GM20000 (cell line): Measurements from ENCODE around the gene ANTKMT.

Source experiments
- DNase-seq: peaks from one replicate; pipeline ENCODE4 v3.0.0; 2012; ENCODE audit warnings: low spot score
- TF ChIP-seq, protein P1 (sequence below): IDR thresholded peaks from 2 replicates; pipeline ENCODE4 v1.5.1; 2012; ENCODE audit warnings: mild to moderate bottlenecking, control low read depth; ENCODE audit errors: extremely low read depth, missing control alignments

ANTKMT gene

DNA sequence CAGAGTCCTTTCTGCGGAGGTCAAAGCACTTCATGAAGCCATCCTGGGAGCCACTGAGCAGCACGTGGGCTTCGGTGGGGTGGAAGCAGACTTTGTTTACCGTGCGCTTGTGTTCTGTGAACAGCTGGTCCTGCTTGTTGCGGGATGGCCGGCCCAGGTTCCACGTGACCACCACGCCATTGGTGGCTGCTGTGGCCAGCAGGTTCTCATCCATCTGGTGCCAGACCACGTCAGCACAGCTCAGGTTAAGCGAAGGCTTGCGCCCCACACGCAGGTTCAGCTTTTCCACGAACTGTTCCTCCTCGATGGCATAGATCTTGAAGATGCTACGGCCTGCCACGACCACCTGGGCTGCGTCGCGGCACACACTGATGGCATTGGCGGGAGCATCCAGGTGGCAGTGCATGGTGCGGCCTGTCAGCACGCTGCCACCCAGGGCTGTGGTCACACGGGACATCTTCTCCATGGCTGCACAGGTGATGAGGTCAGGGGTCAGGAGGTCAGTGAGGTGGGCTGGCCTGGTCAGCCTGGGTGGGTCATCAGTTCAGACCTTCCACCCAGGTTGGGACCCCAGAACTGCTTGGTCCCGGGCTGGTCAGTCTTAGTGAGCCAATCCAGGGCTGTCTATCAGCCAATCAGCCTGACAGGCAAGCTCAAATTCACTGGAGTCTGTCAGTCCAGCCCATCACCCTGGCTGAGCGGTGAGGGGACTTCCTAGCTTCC lies 31.6 kb upstream of the ANTKMT start:
- DNase-seq = no peak
- TF ChIP-seq, protein P1, sequence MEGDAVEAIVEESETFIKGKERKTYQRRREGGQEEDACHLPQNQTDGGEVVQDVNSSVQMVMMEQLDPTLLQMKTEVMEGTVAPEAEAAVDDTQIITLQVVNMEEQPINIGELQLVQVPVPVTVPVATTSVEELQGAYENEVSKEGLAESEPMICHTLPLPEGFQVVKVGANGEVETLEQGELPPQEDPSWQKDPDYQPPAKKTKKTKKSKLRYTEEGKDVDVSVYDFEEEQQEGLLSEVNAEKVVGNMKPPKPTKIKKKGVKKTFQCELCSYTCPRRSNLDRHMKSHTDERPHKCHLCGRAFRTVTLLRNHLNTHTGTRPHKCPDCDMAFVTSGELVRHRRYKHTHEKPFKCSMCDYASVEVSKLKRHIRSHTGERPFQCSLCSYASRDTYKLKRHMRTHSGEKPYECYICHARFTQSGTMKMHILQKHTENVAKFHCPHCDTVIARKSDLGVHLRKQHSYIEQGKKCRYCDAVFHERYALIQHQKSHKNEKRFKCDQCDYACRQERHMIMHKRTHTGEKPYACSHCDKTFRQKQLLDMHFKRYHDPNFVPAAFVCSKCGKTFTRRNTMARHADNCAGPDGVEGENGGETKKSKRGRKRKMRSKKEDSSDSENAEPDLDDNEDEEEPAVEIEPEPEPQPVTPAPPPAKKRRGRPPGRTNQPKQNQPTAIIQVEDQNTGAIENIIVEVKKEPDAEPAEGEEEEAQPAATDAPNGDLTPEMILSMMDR = no peak

DNA sequence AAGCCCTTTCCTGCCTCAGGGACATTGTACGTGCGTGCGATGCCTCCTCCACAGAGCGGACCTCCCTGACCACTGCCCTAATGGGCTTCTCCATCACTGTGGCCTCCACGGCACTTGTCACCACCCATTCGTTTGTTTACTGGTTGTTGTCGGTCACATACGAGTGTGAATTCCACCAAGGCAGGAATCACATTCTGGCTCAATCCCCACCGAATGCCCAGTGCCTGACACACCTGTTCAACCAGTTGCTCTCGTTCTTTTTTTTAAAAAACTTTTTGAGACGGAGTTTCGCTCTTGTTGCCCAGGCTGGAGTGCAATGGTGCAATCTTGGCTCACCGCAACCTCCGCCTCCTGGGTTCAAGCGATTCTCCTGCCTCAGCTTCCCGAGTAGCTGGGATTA lies 29.7 kb upstream of the ANTKMT start:
- peak; percentile 18 for DNase-seq

DNA sequence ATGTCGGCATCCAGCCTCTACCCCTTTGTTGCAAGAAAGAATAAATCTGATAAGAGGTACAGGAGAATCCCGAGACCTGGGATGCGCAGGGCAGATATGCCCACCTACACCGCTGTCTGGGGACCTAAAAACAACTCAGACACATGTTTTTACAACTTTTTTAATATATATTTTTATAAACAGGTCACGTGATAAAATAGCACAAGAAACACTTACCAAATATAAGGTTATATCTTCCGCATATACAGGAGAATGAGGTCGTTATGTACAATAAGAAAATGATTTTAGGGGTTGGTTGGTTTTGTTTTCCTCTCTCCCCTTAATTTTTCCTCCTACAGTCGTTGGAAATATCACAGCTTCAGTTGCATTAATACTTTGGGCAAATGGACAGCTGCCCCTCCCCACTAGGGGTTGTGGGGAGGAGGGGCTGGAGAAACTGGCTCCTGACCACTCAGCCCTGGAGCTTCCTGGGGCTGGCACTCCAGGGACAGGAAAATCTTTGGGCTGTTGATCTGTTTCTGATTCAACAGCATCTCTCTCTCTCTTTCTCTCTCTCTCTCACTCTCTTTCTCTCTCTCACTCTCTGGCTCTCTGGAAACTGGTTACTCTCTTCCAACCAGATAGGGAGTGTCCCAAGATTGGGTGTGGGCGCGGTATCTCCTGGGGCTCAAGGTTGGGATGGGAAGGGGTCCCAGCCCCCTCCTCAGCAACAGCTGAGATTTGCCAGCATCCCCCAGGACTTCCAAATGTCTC lies 28.4 kb upstream of the ANTKMT start:
- DNase-seq = no peak
- TF ChIP-seq, protein P1 = no peak

DNA sequence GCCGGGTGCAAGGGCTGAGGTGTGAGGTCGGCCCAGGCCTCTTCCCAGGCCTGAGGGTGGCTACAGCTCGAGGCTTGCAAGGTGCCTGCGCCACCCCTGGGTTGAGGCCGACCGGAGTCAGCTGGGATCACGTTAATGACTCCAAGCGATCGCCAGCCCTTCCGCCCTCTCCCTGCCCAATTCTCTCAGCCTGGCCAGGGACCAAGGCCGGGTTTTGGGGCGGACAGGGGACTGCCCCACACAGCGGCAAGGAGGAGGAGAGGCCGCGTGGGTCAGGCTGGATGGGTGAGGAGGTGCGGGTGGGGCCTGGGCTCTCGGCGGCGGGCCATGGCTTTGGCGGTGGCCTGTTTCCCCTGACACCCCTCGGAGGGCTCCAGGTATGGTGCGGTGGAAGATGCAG lies 27.6 kb upstream of the ANTKMT start:
- TF ChIP-seq, protein P1 = no peak
- DNase-seq = no peak

DNA sequence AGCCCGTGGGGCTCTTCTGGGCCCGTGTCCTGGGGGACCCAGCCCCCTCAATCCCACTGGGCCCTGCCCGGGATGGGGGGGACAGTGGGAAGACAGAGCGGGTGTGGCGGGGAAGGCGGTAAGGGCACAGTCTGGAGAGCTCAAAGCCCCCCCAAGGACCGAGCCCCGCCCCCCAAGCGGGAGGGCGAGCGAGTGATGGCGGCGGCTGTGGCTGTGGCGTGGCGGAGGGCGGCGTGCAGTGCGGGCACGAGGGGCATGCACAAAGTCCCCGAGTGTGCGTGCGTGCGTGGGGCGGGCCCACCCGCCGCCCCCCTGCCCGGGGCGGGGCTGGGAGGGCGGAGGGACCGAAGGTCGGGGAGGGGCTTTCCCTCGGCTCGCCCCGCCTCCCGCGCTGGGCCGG lies 27.2 kb upstream of the ANTKMT start:
- DNase-seq = no peak
- TF ChIP-seq, protein P1 = no peak

DNA sequence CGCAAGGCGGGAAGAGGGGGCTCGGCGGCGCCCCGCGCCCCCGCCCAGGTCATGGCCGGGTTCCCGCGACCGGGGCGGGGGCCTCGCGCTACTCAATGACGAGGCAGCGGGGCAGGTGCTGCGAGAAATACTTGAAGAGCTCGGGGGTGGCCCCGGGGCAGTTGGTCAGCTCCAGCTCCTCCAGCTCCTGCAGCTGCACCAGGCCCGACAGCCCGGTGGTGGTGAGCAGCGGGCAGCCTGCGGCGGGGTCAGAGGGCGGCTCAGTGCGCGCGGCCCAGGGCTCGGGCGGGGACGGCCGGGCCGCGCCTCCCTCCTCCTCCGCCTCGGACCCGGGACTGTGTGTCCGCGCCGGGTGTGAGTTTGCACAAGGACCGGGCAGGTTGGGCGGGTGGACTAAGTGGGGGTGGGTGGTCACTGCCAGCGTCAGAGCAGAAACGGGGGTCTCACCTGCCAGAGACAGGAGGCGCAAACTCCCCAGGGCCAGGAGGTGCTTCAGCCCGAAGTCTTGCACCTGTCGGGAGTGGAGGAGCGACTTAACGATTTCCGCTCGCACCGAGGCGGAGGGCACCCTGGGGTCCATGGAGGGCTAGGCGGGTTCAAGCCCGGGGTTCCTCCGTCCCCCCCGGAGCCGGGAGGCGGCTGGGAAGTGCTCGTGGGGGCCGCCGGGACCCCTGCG lies 26.6 kb upstream of the ANTKMT start:
- TF ChIP-seq, protein P1 = no peak
- no peak for DNase-seq

DNA sequence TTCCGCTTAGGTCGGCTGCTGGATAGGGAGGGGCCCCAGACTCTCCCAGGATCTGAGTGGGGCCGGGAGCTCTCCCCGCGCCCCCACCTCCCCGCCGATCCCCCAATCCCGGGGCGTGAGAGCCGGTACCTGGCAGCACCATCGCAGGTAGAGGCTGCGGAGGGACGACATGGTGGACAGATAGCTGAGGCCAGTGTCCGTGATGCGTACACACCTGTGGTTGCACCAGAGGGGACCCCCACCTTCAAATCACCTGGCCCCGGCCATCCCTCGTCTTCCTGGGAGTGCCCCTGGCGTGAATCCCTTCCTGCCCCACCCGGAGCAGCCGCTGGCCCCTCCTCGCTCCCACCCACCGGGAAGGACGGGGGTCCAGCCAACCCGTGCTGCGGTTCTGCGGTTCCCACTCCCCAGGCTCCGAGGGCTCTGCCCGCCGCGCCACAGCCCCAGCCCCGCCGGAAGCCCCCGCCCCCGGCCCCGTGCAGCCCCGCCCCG lies 26.0 kb upstream of the ANTKMT start:
- TF ChIP-seq, protein P1 = no peak
- DNase-seq = no peak
